GM12878 (cell line): ENCODE data around the gene HOMER2. TPM values are rescaled to one million over a fixed set of nuclear protein-coding genes. Genes with fewer than 3 reads are reported as not detected.

Experiments used
- ATAC-seq: fragments of 200-7000 bp; cut with Tn5 transposase; 3 replicates; pipeline ENCODE4 v1.9.1; 2020; ENCODE audit warnings: mild to moderate bottlenecking, moderate library complexity
- BruUV-seq: library from RNA; stranded (reverse); fragments of 400-500 nt; replicated peaks from 2 replicates; lab custom pipeline; 2021; lab: Mats Ljungman, UMichigan
- CTCF ChIA-PET: fragments of 300-600 bp; sonication (Branson Sonifier 250); formaldehyde crosslinking; extraction: SDS; loops from one replicate; lab custom pipeline; 2021; ENCODE audit warnings: inconsistent platforms; lab: Yijun Ruan, JAX
- POLR2A ChIA-PET: fragments of 350-600 bp; formaldehyde crosslinking; extraction: SDS; loops from one replicate; lab custom pipeline; 2021; ENCODE audit warnings: inconsistent platforms; lab: Charles Lee
- RAD21 ChIA-PET: fragments of 300-600 bp; sonication (Branson Sonifier 250); formaldehyde crosslinking; loops from one replicate; lab custom pipeline; 2023; ENCODE audit warnings: antibody characterized with exemption; ENCODE audit not compliant: unreplicated experiment; lab: Charles Lee
- SMC1A ChIA-PET: fragments of 300-600 bp; sonication (Branson Sonifier 250); formaldehyde crosslinking; loops from one replicate; lab custom pipeline; 2023; ENCODE audit not compliant: unreplicated experiment, uncharacterized antibody; lab: Charles Lee
- DNase-seq: peaks from one replicate; pipeline ENCODE4 v3.0.0-alpha.2; 2011; ENCODE audit warnings: low read depth, low spot score
- FAIRE-seq: peaks from 3 replicates; lab custom pipeline; 2011; peaks lifted over from hg19 to GRCh38; lab: Jason Lieb, UNC
- H2AFZ ChIP-seq: 2 replicates; pipeline ENCODE4 v1.6.0; 2011; ENCODE audit warnings: low read depth, low read length, control low read depth; ENCODE audit not compliant: control insufficient read depth
- H3K27ac ChIP-seq: 2 replicates; pipeline ENCODE4 v1.5.1; 2011; ENCODE audit warnings: control low read depth; ENCODE audit not compliant: control insufficient read depth, insufficient read depth
- H3K27me3 ChIP-seq, 2 experiments: replicated peaks in 1 of 2; 2 replicates each; pipeline versions ENCODE4 v1.6.0 to v1.6.1; 2011; ENCODE audit warnings: low read length in 1 of 2; ENCODE audit not compliant: control insufficient read depth in 2 of 2, insufficient read depth in 2 of 2
- H3K36me3 ChIP-seq, 2 experiments: 2 replicates each; pipeline ENCODE4 v1.5.1; 2011; ENCODE audit warnings: low read length in 1 of 2; ENCODE audit not compliant: control insufficient read depth in 2 of 2, insufficient read depth in 2 of 2
- H3K4me1 ChIP-seq: 2 replicates; pipeline ENCODE4 v1.6.1; 2011; ENCODE audit warnings: mild to moderate bottlenecking, low read length, moderate library complexity, mixed read lengths; ENCODE audit not compliant: control insufficient read depth, insufficient read depth
- H3K4me2 ChIP-seq: 2 replicates; pipeline ENCODE4 v1.6.0; 2011; ENCODE audit warnings: control low read depth; ENCODE audit not compliant: control insufficient read depth, insufficient read depth
- H3K4me3 ChIP-seq: fragments of 200-600 bp; sonication (generic); 2 replicates; pipeline ENCODE4 v1.5.1; 2016
- H3K79me2 ChIP-seq: 2 replicates; pipeline ENCODE4 v1.6.0; 2011; ENCODE audit warnings: low read length; ENCODE audit not compliant: control insufficient read depth, insufficient read depth
- H3K9ac ChIP-seq: 2 replicates; pipeline ENCODE4 v1.8.0; 2011; ENCODE audit warnings: low read length, control low read depth, mixed read lengths; ENCODE audit not compliant: control insufficient read depth, insufficient read depth
- H3K9me3 ChIP-seq: replicated peaks from 3 replicates; pipeline ENCODE4 v1.5.1; 2011; ENCODE audit warnings: mild to moderate bottlenecking, low read length; ENCODE audit not compliant: control insufficient read depth, insufficient read depth
- H4K20me1 ChIP-seq: 2 replicates; pipeline ENCODE4 v1.6.0; 2011; ENCODE audit not compliant: control insufficient read depth, insufficient read depth
- ASH2L ChIP-seq: fragments of 300-600, 200-600 bp; sonication (generic); IDR thresholded peaks from 2 replicates; pipeline ENCODE4 v1.6.1; 2017; ENCODE audit warnings: low read depth, mild to moderate bottlenecking, borderline replicate concordance
- ATF2 ChIP-seq: IDR thresholded peaks from 2 replicates; pipeline ENCODE4 v1.6.1; 2012; ENCODE audit warnings: low read length, inconsistent platforms
- BHLHE40 ChIP-seq, 2 experiments: fragments of 450-650 bp in 1 of 2; IDR thresholded peaks; 2 replicates each; pipeline ENCODE4 v1.6.1; 2011 to 2017; ENCODE audit warnings: low read depth in 2 of 2, borderline replicate concordance in 1 of 2, improper control_type of control experiment in 1 of 2, low read length in 1 of 2, mild to moderate bottlenecking in 1 of 2
- DPF2 ChIP-seq: fragments of 450-650 bp; IDR thresholded peaks from 2 replicates; pipeline ENCODE4 v1.6.1; 2017; ENCODE audit warnings: mild to moderate bottlenecking
- E2F4 ChIP-seq: IDR thresholded peaks from 2 replicates; pipeline ENCODE4 v1.6.1; 2012; ENCODE audit warnings: low read depth, low read length, improper control_type of control experiment
- E2F8 ChIP-seq: fragments of 450-650 bp; IDR thresholded peaks from 2 replicates; pipeline ENCODE4 v1.6.1; 2018; ENCODE audit warnings: mild to moderate bottlenecking, low read depth, moderate library complexity; ENCODE audit not compliant: partially characterized antibody
- EED ChIP-seq: sonication (generic); IDR thresholded peaks from 2 replicates; pipeline ENCODE4 v1.6.1; 2016; ENCODE audit warnings: antibody characterized with exemption, low read depth
- ESRRA ChIP-seq: IDR thresholded peaks from 2 replicates; pipeline ENCODE4 v1.6.1; 2012; ENCODE audit warnings: mild to moderate bottlenecking, low read length, improper control_type of control experiment
- HCFC1 ChIP-seq: fragments of 150-350 bp; IDR thresholded peaks from 2 replicates; pipeline ENCODE4 v1.6.1; 2014; ENCODE audit warnings: low read length
- HDGF ChIP-seq: fragments of 450-650 bp; IDR thresholded peaks from 2 replicates; pipeline ENCODE4 v1.6.1; 2016; ENCODE audit warnings: antibody characterized with exemption
- IRF5 ChIP-seq: fragments of 450-650 bp; IDR thresholded peaks from 2 replicates; pipeline ENCODE4 v1.6.1; 2017; ENCODE audit warnings: borderline replicate concordance
- LARP7 ChIP-seq: fragments of 450-650 bp; IDR thresholded peaks from 2 replicates; pipeline ENCODE4 v1.6.1; 2017; ENCODE audit warnings: mild to moderate bottlenecking
- POLR2A ChIP-seq: IDR thresholded peaks from 2 replicates; pipeline ENCODE4 v1.6.1; 2011; ENCODE audit warnings: low read depth, mild to moderate bottlenecking, low read length
- SMARCA5 ChIP-seq: fragments of 450-650 bp; IDR thresholded peaks from 2 replicates; pipeline ENCODE4 v1.6.1; 2017; ENCODE audit warnings: mild to moderate bottlenecking
- SREBF2 ChIP-seq: IDR thresholded peaks from 2 replicates; pipeline ENCODE4 v1.6.1; 2012; ENCODE audit warnings: mild to moderate bottlenecking, low read length
- STAT3 ChIP-seq: IDR thresholded peaks from 2 replicates; pipeline ENCODE4 v1.6.1; 2011; ENCODE audit warnings: low read depth, low read length, improper control_type of control experiment
- YBX1 ChIP-seq: fragments of 450-650 bp; IDR thresholded peaks from 2 replicates; pipeline ENCODE4 v1.6.1; 2016; ENCODE audit warnings: antibody characterized with exemption
- ZNF207 ChIP-seq: fragments of 450-650 bp; IDR thresholded peaks from 2 replicates; pipeline ENCODE4 v1.6.1; 2014; ENCODE audit warnings: antibody characterized with exemption, mild to moderate bottlenecking, borderline replicate concordance
- WGBS: methylation state at CpG from one replicate; pipeline ENCODE4 v1.1.6; 2016; ENCODE audit warnings: low lambda C conversion rate; ENCODE audit not compliant: insufficient replicate concordance, insufficient coverage; ENCODE audit errors: missing lambda C conversion rate; 5-methylcytosine and 5-hydroxymethylcytosine counted together
- in situ Hi-C: fragments of 300-500 bp; cut with MboI; formaldehyde crosslinking; loops from 9 replicates; pipeline ENCODE4 v1.14.3; 2018; ENCODE audit warnings: mixed read lengths
- intact Hi-C: fragments of 100-400 bp; cut with micrococcal nuclease; formaldehyde crosslinking; loops from one replicate; pipeline ENCODE4 v1.14.2; 2022; ENCODE audit not compliant: unreplicated experiment
- polyA plus RNA-seq, 11 experiments: library from polyadenylated mRNA; depleted of rRNA in 4 of 11; unstranded in 6 of 11; stranded (reverse) in 5 of 11; fragments of >200 nt; fragmentation: Nextera tagmentation in 4 of 11; fragmentation: Illumina TruSeq in 1 of 11; extraction: Ambion mirVana in 4 of 11; extraction: Trizol in 1 of 11; gene quantifications; 1 replicate in 1 of 11; 2 replicates in 10 of 11; pipeline versions ENCODE4 v1.2.1 to v1.2.3, GENCODE V29; 2011 to 2016; ENCODE audit warnings: inconsistent platforms in 2 of 11, missing spikeins in 2 of 11, low read depth in 1 of 11
- total RNA-seq, 4 experiments: library from RNA; depleted of rRNA in 3 of 4; stranded (reverse); fragments of >200 nt in 3 of 4; fragmentation: Illumina TruSeq in 1 of 4; extraction: Trizol in 1 of 4; gene quantifications; 2 replicates each; pipeline versions ENCODE4 v1.2.1 to v1.2.3, GENCODE V29; 2013 to 2021

Gene HOMER2
- total and polyA plus RNA-seq, 10 of the 15 experiments (the other 5 are each of a cell fraction or from before 2014, with no cell fraction given) = 0.60 to 5.0 (median 1.8) TPM

GRCh38 chr15:82985688-82986441 lies 33.3 kb upstream of the HOMER2 start, which contains the start of gene RAMAC (continued):
- TF ChIP-seq ATF2 (no peak), E2F8 (peak; percentile 64), SREBF2 (no peak), HDGF (no peak), DPF2 (0 out of 2 replicates have a peak, but pooled peaks have one; percentile 33), LARP7 (no peak), ZNF207 (no peak)

GRCh38 chr15:82980981-82981380 lies 28.5 kb upstream of the HOMER2 start:
- H3K9ac ChIP-seq = no peak overlapping the region
- no peak overlapping the region for H2AFZ ChIP-seq
- CTCF ChIA-PET = no interaction called here
- BruUV-seq = no TSS peak
- POLR2A ChIA-PET = no interaction called here
- DNase-seq (no peak), FAIRE-seq (no peak), ATAC-seq (no peak)
- intact Hi-C loops = no loop called here
- H4K20me1 ChIP-seq = no peaks in the 10 kb centered on the region
- peaks cover 7% of the 10 kb centered on the region for H3K79me2 ChIP-seq
- no peak overlapping the region for H3K4me2 ChIP-seq
- H3K27me3 ChIP-seq = no peaks in the 10 kb centered on the region
- H3K9me3 ChIP-seq = no peaks in the 10 kb centered on the region
- RAD21 ChIA-PET = no interaction called here
- no peak overlapping the region for H3K4me3 ChIP-seq
- in situ Hi-C loops = no loop called here
- H3K36me3 ChIP-seq = no peaks in the 10 kb centered on the region
- 62% methylated on average over 2 of the region's 2 CpGs for WGBS
- peaks cover 8% of the 10 kb centered on the region for H3K4me1 ChIP-seq
- no peak overlapping the region for H3K27ac ChIP-seq
- SMC1A ChIA-PET = interaction anchor here (1.0 kb wide), 1 partner anchor 11 kb away, joined by 4 read pairs; no protein-coding TSS in a partner anchor
- no peak for TF ChIP-seq BHLHE40 (IDR thresholded peaks at IDR 0.05; ENCODE audit: borderline replicate concordance in 1 of 2, low read depth in 2 of 2, low read length in 1 of 2)
- TF ChIP-seq ASH2L = no peak
- TF ChIP-seq ESRRA = no peak
- no peak for TF ChIP-seq POLR2A
- no peak for TF ChIP-seq YBX1
- TF ChIP-seq E2F4 = no peak
- TF ChIP-seq IRF5 = no peak
- no peak for TF ChIP-seq STAT3
- no peak for TF ChIP-seq EED
- no peak for TF ChIP-seq SMARCA5
- no peak for TF ChIP-seq HCFC1
